ENCODE data around the gene ABCA13.

The ABCA13 gene

DNA sequence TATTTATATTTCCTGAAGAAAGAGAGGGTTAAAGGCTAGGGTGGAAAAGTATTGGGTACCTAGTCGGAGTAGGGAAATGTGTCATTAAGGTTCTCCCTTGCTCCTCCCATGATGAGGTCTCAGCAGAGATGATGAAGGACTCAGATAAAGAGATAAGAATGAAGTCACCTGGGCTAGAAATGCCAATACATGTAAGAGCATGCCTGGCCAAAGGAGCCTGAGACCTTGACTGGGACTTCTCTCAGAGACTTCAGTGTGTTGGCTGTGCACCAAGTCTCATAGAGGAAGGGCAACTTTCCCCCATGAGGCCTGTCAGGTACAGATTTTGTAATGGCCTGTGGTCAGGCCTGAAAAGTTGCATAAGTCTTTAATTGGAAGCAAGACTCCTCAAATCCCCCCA lies 392.1 kb downstream of the ABCA13 start:
- DNase-seq = no peak

DNA sequence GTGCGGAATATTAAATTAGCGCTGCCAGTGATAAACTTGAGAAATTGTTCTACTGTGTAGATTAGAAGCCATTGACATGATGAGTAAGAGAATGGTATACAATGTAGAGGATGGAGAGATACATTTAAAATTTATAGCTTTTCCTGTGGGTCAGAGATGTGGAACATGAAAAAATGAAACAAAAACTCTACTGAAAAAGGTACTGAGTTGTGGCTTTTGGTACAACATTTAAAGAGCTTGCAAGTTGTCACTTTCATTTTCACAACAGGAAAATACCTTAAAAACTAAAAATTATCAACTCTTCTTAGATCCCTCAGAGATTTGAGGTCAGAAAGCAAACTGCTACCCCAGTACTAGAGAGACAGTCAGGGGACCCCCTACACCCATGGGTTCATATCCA lies 404.3 kb downstream of the ABCA13 start:
- DNase-seq = no peak

DNA sequence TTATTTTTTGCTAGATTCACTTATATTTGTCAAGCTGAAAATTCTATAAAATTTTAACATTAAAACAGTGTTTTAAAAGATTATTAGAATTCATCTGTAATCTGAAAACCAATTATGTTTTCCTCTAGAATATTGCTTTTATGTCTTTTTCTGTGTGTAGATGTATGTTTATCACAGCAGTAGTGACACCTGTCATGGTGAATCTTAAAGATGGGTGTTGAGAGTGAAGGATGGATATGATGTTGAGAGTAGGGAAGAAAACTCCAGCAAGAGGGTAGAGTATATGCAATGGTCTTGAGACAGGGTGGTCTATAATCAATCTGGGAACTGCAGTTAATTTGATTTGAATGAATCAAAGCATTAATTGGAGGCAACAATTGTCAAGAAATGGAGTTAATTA lies 416.2 kb downstream of the ABCA13 start:
- no peak for DNase-seq

DNA sequence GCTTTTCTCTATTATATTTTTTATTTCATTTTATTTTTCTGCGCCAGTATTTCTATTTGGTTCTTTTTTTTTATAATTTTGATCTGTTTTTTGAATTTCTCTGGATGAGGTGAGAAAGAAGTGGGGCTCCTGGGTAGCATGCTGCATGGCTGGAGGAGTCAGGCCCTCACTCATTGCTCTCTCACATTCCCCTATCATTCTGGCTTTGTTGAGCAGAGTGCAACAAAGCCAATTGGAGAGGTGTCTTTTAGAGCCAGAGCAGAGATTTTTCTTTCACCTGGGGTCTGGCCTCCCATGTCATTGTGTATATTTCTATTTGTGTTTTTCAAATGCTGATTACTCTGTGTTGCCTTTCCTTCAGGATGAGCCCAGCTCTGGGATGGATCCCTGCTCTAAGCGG lies 423.1 kb downstream of the ABCA13 start:
- no peak for DNase-seq

DNA sequence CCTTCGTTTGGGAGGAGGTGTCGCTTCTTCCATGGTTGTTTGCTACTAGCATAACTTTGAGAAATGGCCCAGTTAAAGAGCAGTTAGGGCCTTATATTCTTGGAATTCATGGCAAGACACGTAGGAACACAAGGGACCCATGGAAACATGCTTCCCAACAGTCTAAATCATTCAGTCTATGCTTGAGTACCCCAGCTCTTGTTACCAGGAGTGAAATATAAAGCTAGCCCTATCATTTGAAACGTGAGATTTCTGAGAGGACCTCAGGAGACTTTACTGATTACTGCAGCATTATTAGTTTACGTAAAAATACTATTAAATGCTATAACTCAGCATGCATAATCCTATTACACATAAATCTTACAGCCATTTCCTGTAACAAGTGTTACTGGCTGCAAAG lies 424.5 kb downstream of the ABCA13 start:
- no peak for DNase-seq

DNA sequence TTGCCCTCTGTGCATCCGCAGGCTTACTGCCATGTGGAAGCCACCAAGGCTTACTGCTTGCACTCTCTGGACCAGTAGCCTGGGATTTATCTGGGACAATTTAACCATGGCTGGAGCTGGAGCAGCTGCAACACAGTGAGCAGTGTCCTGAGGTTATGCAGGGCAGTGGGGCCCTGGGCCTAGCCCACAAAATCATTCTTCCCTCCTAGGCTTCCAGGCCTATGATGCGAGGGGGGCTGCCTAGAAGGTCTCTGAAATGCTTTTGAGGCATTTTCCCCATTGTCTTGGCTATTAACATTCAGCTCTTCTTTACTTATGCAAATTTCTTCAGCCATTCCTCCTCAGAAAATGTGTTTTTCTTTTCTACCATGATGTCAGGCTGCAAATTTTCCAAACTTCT lies 439.4 kb downstream of the ABCA13 start:
- no peak for DNase-seq

DNA sequence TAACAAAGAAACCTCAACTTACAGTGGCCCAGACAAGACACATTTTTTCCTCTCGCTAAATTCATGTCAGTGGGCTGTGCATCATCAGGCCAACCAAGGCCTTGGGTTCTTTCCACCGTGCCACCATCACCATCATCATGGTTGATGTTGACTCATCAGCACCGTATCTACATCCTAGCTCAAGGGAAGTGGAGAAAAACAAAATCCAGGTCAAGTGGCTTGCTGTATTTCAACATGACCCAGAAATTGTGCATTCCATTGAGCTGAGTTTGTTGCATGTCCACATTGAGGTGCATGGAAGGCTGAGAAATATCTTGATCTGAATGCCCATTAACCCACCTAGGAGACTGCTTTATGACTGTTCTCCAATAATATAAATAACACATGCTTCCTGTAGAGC lies 440.7 kb downstream of the ABCA13 start:
- DNase-seq = no peak

DNA sequence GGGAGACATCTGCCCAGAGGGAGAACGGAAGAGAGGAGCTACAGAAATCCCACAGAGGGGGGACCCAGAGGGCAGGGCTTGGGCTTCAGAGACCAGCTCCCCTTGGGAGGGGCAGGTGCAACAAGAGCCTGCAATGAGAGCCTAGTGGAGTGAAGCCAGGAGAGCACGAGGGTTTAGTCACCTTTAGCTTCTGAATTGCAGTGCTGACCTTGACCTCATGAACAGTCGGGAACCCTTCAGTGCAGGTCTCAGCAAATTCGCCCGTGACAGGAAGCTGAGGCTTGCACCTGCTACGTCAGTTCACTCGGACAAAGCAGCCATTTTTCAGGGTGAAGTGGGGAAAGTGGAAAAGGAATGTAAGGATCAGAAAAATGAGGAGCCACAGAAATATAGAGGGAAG lies 446.2 kb downstream of the ABCA13 start:
- no peak for DNase-seq

DNA sequence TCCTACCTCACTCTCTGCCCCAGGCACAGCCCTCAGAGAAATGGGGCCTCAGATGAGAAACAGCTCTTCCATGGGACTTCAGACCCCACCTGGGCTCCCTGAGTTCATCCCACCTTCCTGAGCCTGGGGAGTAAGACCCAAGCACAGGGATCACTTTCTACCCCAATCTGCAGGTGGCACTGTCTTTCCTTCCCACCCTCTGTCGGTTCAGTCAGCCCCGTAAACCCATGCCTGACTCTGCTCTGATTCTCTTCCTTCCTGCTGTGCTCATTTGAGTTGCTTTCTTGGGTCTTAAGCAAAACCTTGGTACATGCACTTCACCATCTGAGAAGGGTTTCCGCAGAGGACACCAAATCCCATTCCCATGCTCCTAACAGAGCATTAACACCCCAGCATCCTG lies 446.7 kb downstream of the ABCA13 start:
- no peak for DNase-seq

DNA sequence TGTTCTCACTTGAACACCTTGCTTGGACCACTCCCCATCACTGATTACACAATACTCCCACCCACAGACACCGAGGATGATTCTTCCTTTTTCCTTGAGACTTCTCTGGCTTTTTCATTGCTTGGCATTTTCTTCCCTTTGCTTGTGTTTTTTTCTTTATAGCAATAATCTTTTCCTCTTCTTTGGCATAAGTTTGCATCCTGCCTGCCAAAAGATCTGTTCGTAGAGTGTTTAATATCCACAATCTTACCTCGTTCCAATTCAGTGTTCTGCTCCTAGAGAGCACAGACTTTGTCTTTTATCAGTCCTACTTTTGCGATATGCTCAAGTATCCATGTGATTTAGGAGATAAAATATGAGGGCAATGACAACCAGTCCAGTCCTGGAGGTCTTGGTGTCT lies 449.8 kb downstream of the ABCA13 start:
- no peak for DNase-seq

DNA sequence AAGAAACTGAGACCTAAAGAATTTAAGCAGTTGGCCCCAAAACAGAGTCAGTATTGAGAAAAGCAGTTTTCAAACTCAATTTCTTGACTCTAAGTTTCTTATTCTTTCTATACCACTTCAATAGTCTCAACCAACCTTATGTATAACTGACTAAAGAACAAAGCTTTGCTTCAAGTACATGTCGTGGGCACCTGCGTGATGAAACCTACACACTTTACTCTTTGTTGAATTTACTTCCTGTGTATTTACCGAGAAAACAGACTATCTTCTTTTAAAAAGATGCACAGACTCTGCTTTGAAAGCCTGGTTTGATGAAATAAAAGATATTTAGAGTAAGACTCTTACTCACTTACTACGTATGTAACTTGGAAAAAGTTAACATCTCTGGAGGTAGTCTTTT lies 455.9 kb downstream of the ABCA13 start:
- DNase-seq = no peak

DNA sequence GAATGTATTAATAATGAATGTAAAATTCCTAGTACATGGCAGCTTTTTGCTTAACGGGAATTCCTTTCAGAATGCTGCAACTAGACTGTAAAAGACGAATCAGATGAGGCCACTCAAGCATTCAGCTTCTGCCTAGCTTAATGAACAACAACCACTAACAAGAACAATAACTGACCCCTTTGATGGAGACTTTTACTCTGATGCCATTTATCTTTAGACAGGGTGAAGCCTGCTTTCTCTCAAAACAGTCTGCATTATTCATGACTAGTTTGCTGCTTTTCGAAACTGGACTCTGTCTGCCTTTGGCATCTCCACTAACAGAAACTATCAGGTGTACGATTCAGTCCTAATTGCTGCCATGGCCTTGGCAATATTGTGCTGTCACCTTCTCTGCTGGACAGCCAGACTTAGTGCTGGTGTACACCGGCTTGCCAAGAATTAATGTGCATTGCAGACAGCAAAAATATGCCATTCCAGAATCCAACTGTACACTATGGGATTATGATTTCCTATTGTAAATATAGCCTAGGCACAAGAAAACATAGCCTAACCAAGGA lies 457.6 kb downstream of the ABCA13 start:
- DNase-seq = no peak

DNA sequence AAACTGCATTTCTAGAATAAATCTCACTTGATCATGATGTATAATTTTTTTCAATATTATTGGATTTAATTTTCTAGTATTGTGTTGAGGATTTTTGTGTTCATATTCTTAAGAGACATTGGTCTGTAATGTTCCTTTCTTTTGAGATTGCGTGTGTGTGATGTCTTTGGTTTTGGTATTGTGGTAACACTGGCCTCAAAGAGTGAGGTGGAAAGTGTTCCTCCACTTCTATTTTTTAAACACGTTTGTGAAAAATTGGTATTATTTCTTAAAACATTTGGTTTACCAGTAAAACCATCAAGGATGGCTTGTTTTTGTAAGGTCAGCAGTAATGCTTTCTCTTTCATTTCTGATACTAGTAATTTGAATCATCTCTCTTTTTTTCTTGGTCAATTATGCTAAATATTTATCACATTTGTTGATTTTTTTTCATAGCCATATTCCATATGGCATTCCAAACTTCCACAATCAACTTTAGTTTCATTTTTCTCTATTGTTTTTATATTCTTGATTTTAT lies 462.9 kb downstream of the ABCA13 start:
- DNase-seq = no peak

DNA sequence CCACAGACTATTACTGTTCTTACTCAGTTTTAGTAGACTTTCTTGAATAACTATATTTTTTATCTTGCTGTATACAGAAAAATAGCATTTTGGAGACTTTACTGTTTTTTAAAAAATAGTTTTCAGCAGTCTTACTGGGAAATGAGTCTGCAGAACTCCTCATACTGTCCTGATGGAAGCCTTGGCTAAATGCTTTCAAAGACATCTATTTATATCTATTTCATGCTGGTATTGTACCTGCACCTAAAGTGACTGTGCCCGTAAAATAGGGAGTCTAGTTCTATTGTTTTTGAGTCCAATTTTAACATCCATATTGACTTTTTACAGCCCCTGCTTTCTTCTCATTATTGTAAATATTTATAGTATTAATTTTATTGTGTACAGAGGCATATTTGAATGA lies 464.5 kb downstream of the ABCA13 start:
- DNase-seq = no peak

DNA sequence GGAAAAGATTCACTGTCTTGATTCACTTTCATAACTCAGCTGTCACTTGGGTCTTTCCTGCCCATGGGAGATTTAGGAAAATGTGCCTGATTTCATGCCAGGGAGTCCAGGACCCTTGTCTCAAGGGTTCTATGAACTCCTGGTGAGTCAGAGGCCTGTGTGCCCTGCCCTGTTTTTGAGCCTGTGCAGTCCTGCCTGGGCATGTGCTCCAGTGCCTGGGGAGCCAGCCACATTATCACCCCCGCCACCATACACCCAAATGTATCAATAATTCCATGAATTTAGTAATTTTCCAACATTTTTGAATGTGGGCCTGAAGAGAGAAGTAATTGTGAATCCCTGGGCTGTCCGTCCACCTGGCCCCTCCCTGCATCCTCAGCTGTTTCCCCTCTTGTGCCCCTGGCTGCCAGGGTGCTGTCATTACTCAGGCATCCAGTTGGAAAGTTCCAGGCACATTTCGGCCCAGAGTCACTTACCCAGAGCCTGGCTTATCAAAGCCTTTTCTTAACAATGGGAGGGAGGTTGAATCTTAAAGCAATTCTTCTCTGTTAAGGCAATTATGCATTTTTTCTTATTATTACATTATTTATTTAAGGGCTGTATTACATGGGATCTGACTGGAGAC lies 465.2 kb downstream of the ABCA13 start:
- no peak for DNase-seq

DNA sequence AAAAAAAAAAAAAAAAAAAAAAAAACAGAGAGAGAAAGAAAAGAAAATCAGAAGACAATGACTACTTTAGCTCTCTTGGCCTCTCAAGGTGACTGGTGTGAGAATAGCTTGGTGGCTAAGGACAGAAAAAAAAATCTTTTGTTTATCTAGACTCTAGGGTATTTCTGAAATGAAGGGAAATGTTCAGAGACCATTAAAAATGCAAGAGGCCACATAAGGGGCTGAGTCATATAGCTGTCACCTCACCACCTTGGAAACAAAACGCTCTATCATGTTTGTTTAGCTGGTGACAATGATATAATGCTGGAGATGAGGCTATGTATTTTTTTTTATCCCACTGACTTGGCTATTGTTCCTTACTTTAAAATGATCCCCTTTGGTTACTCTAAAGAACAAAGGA lies 466.1 kb downstream of the ABCA13 start:
- no peak for DNase-seq

DNA sequence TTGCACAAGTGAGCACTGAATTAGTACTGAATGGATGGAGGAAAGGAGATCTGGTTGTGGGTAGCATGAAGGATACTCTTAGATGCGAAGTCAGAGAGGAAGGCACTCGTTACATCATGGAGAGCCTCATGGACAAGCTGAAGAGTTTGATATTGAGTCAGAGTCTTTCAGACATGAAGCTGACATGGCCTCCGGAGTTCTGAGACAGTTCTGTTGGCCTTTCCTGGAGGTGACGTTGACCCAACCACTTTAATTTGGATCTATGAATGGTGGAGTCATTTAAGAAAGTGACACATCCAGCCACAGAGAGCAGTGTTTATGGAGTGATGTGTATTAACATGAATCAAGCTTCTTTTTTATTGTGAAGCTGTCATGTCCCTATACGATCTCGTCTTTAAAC lies 466.8 kb downstream of the ABCA13 start:
- DNase-seq = no peak

DNA sequence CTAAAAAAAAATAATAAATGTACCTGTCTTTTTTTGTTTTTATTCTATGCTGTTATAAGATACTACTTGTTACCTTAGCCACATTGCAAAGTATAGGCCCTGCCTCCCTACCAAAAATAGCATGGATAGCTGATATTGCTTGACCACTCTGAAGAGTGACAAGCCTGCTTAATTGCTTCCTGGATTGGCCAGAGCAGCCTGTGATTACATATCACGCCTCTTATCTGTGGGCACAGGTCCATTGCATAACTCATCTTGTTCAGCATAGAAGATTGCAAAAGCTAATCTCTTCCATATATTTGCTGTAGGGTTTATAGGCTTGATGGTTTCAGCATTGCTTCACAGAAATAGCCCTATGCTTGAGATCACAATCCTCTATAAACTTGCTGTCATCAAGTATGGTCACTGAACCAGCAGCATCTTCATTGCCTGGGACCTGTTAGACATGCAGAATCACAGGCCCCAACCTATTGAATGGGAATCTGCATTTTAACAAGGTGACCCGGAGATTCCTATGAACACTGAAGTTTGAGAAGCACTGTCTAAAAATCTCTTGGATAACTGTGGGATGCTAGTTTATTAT lies 472.3 kb downstream of the ABCA13 start:
- no peak for DNase-seq

DNA sequence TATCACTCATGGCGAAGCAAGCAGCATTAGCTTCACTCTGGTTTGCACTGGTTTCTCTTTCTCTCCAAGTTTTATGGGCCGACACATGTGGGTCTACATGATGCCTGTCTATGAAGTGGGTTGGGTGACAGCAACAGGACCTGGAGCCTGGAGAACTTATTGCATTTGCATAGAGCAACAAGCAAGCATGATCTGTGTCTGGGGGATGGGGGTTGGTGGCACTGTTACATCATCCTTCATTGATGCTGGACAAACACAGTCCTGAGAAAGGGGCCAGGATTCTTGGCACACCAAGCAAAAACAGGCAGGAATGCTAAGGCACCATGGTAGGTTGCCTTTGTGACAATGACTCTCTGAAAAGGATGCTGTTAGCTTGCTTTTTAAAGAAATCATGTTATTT lies 486.9 kb downstream of the ABCA13 start:
- no peak for DNase-seq

DNA sequence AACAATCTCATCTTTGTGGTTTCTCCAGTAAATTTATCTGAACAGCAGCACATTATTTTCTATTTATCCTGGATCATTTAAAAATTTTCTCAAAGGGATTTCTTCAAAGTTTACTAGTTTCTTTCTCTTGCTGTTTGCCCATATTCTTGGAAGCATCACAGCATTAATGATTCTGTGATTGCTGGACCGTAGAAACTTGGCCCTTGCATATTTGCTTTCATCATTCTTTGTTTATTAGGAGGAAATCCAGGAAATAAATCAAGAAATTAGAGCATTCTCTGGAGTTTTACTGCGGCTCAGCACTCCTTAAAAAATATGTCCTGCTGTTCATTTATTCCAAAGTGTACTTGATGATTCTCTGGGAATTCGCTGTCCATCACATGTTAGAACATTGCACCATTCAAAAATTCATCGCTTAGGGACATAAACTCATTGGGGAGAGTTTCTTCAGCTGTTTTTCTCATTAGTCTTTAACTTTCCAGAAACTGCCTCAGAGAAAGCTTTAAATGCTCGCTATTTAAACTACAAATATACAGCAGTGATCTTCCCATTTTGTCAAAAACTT lies 489.1 kb downstream of the ABCA13 start:
- DNase-seq = no peak

DNA sequence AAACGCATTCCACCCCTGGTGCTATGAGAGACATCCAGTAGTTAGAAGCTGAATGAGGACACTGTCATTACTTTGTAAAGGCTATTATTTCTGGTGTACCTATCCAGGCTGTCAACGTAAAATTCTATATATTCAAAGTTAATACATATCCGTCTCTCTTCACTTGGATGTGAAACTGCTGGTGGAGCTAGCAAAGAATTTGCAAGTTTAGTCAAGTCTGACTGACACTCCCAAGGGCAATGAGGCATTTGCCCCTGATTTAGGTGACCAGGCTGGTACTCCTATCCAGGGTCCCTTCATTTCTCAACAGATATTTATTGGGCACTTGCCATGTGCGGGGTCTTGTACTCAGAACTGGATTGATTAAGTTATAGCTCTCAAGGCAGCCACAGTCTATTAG lies 493.0 kb downstream of the ABCA13 start:
- no peak for DNase-seq

DNA sequence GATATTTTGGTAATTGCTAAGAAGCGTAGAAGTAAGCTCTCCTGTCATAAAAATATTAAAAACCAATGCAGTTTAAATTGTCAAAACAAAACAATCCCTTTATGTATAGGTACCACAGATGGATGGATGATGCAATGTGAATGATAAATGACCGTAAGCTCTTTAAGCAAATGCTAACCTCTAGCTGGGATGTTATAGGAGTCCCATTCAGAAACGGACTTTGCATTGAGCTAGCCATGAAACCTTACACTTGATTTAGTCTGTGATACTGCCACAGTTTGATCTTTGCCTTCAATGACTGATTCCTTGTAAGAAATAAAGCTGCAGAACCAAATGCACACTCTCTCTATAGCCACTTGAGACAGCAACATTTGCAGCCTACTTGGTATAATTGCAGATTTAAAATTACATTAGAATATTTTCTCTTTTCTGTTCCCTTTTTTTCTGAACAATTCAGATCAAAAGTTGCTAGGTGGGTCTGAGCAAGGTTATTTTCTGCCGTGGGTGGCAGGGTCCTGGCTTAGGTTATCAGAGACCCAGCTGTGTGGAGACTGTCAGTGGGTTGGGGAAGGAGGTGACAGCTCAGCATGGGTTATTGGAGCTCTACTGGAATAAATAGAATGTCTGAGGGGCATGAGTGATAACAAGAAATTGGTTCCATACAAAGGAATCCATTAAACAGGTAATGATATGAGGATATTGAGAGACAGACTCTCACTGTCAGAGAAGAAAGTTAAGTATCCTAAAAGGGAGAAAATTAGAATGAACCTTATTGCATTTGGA lies 494.3 kb downstream of the ABCA13 start:
- no peak for DNase-seq

DNA sequence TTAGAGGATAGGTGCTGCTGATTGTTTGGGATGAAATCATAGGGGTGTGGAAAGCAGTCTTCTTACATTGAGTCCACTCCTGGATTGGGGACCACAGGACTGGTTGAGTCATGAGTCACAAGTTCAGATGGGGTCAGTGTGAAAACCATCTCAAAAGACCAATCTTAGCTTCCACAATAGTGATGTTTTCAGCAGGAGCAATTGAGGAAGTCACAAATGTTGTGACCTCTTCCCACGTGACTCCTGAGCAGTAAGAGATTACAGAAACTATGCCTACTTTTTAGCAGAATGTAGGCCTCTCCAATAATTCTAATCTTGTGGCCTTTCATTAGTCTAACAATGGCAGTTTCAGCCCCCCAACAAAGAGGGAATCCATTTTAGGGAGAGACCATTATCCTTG lies 496.1 kb downstream of the ABCA13 start:
- no peak for DNase-seq

DNA sequence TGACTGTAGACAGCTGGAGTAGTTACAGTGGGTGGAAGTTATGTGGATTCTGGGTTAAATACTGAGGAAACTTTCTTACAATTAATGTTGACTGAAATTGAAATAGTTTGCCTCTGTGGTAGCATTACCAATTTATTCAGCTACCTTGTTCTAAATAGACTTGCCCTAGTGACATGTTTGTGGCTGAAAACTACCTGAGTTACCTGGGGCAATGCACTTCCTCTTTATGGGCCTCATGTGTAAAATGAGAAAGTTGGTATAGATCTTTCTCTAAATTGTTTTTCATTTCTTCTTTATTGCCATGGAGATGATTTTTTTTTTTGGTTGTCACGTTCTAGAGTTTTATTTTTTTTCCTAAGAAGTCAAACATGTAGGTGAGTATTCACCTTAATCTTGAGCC lies 500.4 kb downstream of the ABCA13 start:
- no peak for DNase-seq
